ENCODE measurements around the gene CRYM. TPM values are rescaled to one million over a fixed set of nuclear protein-coding genes. Genes with fewer than 3 reads are reported as not detected.
"Not testable (repeated sequence)": the region's sequence is repeated elsewhere in the genome, so short reads cannot be mapped to it uniquely, and the experiment has no call there.

Gene CRYM
- total RNA-seq, 2 experiments from 2014 or later = not detected

- CTCF ChIA-PET = no interaction called here
- Mint-ChIP-seq H3K4me1 (no peaks in the 10 kb centered on the region), H3K27me3 (peaks cover 35% of the 10 kb centered on the region), H3K9me3 (ENCODE audit: low read depth) (no peaks in the 10 kb centered on the region), H3K36me3 (no peaks in the 10 kb centered on the region), H3K4me3 (no peak overlapping the region), H3K27ac (no peak overlapping the region)
- ATAC-seq (no peak), DNase-seq (no peak)
These were observed 24.6 kb downstream of the CRYM start for GRCh38 chr16:21253470-21253869.

DNA sequence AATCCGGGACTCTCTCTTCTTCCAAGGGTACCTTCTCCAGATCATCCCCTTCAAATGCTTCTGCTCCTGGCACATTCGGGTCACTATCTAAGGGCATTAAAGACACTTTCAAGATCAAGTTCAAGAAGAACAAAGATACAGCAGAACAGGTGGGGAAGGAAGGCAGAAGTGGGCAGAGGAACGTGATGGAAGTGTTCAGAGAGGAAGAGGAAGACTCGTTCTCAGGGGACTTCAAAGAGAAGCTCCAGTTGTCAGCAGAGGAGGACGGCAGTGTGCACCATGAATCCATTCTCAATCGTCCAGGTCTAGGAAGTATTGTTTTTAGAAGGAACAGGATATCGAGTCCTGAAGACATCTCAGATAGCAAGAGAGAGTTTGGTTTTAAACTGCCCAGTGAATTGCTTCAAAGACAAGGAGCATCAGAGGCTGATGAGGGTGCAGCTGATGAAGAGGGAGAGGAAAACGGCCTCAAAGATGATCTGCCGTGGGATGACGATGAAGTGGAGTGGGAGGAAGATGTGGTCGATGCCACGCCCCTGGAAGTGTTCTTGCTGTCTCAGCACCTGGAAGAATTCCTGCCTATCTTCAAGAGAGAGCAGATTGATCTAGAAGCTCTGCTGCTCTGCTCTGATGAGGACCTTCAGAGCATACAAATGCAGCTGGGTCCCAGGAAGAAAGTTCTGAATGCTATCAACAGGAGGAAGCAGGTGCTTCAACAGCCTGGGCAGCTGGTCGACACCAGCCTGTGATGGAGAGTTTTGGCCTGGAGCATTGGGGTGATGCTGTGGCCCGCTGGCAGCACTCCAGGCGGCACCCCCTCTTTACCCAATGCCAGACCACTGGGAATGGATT lies 27.8 kb downstream of the CRYM start:
- no peak overlapping the region for H3K4me3 Mint-ChIP-seq
- DNase-seq = no peak
- peaks cover 43% of the 10 kb centered on the region for H3K27me3 Mint-ChIP-seq
- no peaks in the 10 kb centered on the region for H3K36me3 Mint-ChIP-seq
- no peak for ATAC-seq
- H3K4me1 Mint-ChIP-seq = no peaks in the 10 kb centered on the region
- no peaks in the 10 kb centered on the region for H3K9me3 Mint-ChIP-seq (ENCODE audit: low read depth)
- CTCF ChIA-PET = no interaction called here
- H3K27ac Mint-ChIP-seq = no peak overlapping the region

- H3K27ac Mint-ChIP-seq; H3K9me3 Mint-ChIP-seq (ENCODE audit: low read depth); ATAC-seq; H3K4me3 Mint-ChIP-seq; H3K4me1 Mint-ChIP-seq; H3K36me3 Mint-ChIP-seq; DNase-seq: not testable (repeated sequence)
- H3K27me3 Mint-ChIP-seq = peaks cover 54% of the 10 kb centered on the region
- CTCF ChIA-PET = interaction anchor here (0.6 kb wide), 1 partner anchor 112 kb away, joined by 3 read pairs; no protein-coding TSS in a partner anchor
These were observed 29.9 kb downstream of the CRYM start for GRCh38 chr16:21248179-21248578.

- peaks cover 49% of the 10 kb centered on the region for H3K27me3 Mint-ChIP-seq
- CTCF ChIA-PET = no interaction called here
- no peaks in the 10 kb centered on the region for H3K4me1 Mint-ChIP-seq
- H3K27ac Mint-ChIP-seq = no peak overlapping the region
- DNase-seq (no peak), ATAC-seq (no peak)
- H3K36me3 Mint-ChIP-seq = no peaks in the 10 kb centered on the region
- H3K4me3 Mint-ChIP-seq = no peak overlapping the region
- H3K9me3 Mint-ChIP-seq (ENCODE audit: low read depth) = no peaks in the 10 kb centered on the region
These were observed 33.4 kb downstream of the CRYM start for GRCh38 chr16:21244518-21245215.

- ATAC-seq (no peak), DNase-seq (no peak)
- H3K36me3 Mint-ChIP-seq = no peaks in the 10 kb centered on the region
- peaks cover 46% of the 10 kb centered on the region for H3K27me3 Mint-ChIP-seq
- no peaks in the 10 kb centered on the region for H3K9me3 Mint-ChIP-seq (ENCODE audit: low read depth)
- H3K4me3 Mint-ChIP-seq = no peak overlapping the region
- CTCF ChIA-PET = no interaction called here
- no peaks in the 10 kb centered on the region for H3K4me1 Mint-ChIP-seq
- H3K27ac Mint-ChIP-seq = no peak overlapping the region
These were observed 35.3 kb downstream of the CRYM start for GRCh38 chr16:21242756-21243155.

GRCh38 chr16:21239646-21240045 lies 38.4 kb downstream of the CRYM start:
- H3K36me3 Mint-ChIP-seq = no peaks in the 10 kb centered on the region
- no peak overlapping the region for H3K4me3 Mint-ChIP-seq
- CTCF ChIA-PET = no interaction called here
- peaks cover 33% of the 10 kb centered on the region for H3K27me3 Mint-ChIP-seq
- ATAC-seq = no peak
- H3K27ac Mint-ChIP-seq = no peak overlapping the region
- no peaks in the 10 kb centered on the region for H3K9me3 Mint-ChIP-seq (ENCODE audit: low read depth)
- no peak for DNase-seq
- no peaks in the 10 kb centered on the region for H3K4me1 Mint-ChIP-seq

DNA sequence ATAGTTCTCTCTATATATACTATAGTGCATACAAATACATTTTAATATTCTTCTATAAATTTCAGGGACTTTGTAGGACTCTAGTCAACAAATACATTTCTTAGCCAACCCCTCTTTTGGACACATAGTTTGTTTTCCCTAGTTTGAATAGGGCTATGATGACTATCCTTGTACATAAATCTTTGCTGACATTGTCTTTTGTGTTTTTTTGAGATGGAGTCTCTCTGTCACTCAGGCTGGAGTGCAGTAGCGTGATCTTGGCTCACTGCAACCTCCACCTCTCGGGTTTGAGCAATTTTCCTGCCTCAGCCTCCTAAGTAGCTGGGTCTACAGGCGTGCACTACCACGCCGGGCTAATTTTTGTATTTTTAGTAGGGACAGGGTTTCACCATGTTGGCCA lies 41.3 kb downstream of the CRYM start:
- Mint-ChIP-seq H3K27me3 (peaks cover 37% of the 10 kb centered on the region), H3K27ac (no peak overlapping the region), H3K4me3 (no peak overlapping the region), H3K4me1 (no peaks in the 10 kb centered on the region), H3K36me3 (no peaks in the 10 kb centered on the region), H3K9me3 (ENCODE audit: low read depth) (no peaks in the 10 kb centered on the region)
- ATAC-seq = no peak
- no peak for DNase-seq
- CTCF ChIA-PET = no interaction called here

- Mint-ChIP-seq H3K9me3 (ENCODE audit: low read depth) (no peaks in the 10 kb centered on the region), H3K27me3 (peaks cover 52% of the 10 kb centered on the region), H3K36me3 (no peaks in the 10 kb centered on the region), H3K4me1 (no peaks in the 10 kb centered on the region), H3K27ac (no peak overlapping the region), H3K4me3 (no peak overlapping the region)
- CTCF ChIA-PET = no interaction called here
- DNase-seq (no peak), ATAC-seq (no peak)
These were observed 42.9 kb downstream of the CRYM start for GRCh38 chr16:21235199-21235585.

DNA sequence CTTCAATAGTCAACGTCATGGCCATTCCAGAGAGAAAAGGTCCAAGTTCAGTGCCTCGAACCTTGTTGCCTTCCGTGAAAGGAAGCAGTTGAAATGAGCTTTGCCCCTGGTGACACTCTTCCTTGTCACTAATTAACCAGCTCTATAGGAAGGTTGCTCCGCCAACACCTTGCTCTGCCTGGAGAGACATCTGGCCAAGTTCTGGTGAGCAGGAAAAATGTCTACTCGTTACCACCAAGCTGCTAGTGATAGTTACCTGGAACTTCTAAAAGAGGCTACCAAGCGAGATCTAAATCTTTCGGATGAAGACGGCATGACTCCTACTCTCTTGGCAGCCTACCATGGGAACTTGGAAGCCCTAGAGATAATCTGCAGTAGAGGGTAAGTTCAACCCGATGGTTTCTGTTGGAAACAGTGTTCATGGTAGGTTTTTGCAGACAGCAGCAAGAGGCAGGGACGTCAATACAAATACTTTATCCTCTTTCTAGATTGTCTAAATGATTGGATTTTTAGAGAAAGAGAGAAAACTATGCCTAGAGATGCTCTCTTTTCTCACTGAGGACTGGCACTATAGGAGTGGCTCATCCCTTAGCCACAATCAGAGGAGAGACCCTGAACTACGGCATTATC lies 44.5 kb downstream of the CRYM start, which contains the start of gene ANKS4B:
Gene ANKS4B (plus strand): TSS at position 179 of the 630 bp plus-strand sequence. CDS start 39 bp downstream, at position 218.
- DNase-seq = no peak
- no peaks in the 10 kb centered on the region for H3K36me3 Mint-ChIP-seq
- no peaks in the 10 kb centered on the region for H3K9me3 Mint-ChIP-seq (ENCODE audit: low read depth)
- H3K4me1 Mint-ChIP-seq = no peaks in the 10 kb centered on the region
- H3K27ac Mint-ChIP-seq = no peak within 1 kb of the TSS
- peaks cover 60% of the 10 kb centered on the region for H3K27me3 Mint-ChIP-seq
- CTCF ChIA-PET = interaction anchor here (0.6 kb wide), 1 partner anchor 137 kb away, joined by 3 read pairs; no protein-coding TSS in a partner anchor
- ATAC-seq = no peak
- H3K4me3 Mint-ChIP-seq = no peak within 1 kb of the TSS

DNA sequence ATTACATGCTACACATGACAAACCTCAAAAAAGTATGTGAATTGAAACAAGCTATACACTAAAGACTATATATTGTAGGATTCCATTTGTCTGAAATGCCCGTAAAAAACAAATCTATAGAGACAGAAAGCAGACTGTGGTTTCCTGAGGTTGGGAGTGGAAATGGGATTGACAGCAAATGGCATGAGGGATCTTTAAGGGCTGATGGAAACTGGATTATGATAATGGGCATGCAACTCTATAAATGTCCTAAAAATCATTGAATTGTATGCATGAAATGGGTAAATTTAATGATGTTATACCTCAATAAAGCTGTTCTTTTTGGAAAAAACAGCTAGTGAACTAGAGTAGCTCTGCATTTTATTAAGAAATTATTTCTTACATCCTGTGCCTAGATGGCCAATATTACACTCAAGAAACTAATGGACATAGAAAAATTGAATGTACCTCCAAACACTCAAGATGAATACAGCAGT lies 45.0 kb downstream of the CRYM start:
- Mint-ChIP-seq H3K4me1 (no peaks in the 10 kb centered on the region), H3K36me3 (no peaks in the 10 kb centered on the region), H3K9me3 (ENCODE audit: low read depth) (no peaks in the 10 kb centered on the region), H3K27ac (no peak overlapping the region), H3K4me3 (no peak overlapping the region), H3K27me3 (peaks cover 66% of the 10 kb centered on the region)
- ATAC-seq = no peak
- DNase-seq = no peak
- CTCF ChIA-PET = interaction anchor here (0.6 kb wide), 1 partner anchor 137 kb away, joined by 3 read pairs; no protein-coding TSS in a partner anchor

DNA sequence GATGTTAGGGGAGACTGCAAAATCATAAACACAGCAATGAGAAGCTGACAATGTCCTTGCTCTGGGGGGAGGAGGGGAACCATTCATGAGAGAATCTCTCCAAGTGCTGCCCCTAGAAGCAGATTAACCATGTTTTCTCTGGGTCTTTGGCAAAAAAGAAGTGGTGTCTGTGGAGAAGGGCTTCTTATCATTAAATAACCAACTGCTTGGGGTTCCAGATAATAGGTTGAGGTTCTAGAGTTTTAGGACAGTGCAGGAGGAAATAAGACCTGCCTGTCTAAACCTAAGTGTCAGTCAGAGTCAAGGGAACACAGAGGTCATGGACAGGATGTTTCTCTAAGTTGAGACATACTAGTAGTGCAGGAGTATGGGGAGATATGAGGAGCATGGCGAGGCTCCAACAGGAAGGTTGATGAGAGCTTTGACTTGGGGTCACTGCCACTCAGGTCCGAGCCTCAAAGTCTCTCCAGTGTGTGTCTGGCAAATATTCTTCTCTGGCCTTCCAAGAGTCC lies 49.7 kb downstream of the CRYM start:
- Mint-ChIP-seq H3K9me3 (ENCODE audit: low read depth) (no peaks in the 10 kb centered on the region), H3K27me3 (peaks cover 76% of the 10 kb centered on the region), H3K36me3 (no peaks in the 10 kb centered on the region), H3K4me3 (no peak overlapping the region), H3K27ac (no peak overlapping the region), H3K4me1 (peaks cover 6% of the 10 kb centered on the region)
- CTCF ChIA-PET = no interaction called here
- DNase-seq = no peak
- ATAC-seq = no peak

- no peak for DNase-seq
- CTCF ChIA-PET = no interaction called here
- Mint-ChIP-seq H3K36me3 (no peaks in the 10 kb centered on the region), H3K9me3 (ENCODE audit: low read depth) (no peaks in the 10 kb centered on the region), H3K27ac (no peak overlapping the region), H3K4me3 (no peak overlapping the region), H3K4me1 (peaks cover 6% of the 10 kb centered on the region), H3K27me3 (peaks cover 75% of the 10 kb centered on the region)
- ATAC-seq = no peak
These were observed 50.2 kb downstream of the CRYM start for GRCh38 chr16:21227866-21228265.

GRCh38 chr16:21226749-21227148 lies 51.3 kb downstream of the CRYM start:
- no peak overlapping the region for H3K27ac Mint-ChIP-seq
- DNase-seq (no peak), ATAC-seq (no peak)
- H3K4me1 Mint-ChIP-seq = peaks cover 6% of the 10 kb centered on the region
- H3K36me3 Mint-ChIP-seq = no peaks in the 10 kb centered on the region
- H3K9me3 Mint-ChIP-seq (ENCODE audit: low read depth) = no peaks in the 10 kb centered on the region
- no peak overlapping the region for H3K4me3 Mint-ChIP-seq
- peaks cover 77% of the 10 kb centered on the region for H3K27me3 Mint-ChIP-seq
- CTCF ChIA-PET = interaction anchor here (1.0 kb wide), 1 partner anchor 1094 kb away, joined by 4 read pairs; no protein-coding TSS in a partner anchor
